ENCODE measurements around the gene PLCH1.
A peak's percentile ranks its signal among the peaks of the same experiment; 100 is the strongest.

Gene PLCH1

GRCh38 chr3:155365178-155365783 is 379.6 kb downstream of the PLCH1 start:
- DNase-seq: no peak

DNA sequence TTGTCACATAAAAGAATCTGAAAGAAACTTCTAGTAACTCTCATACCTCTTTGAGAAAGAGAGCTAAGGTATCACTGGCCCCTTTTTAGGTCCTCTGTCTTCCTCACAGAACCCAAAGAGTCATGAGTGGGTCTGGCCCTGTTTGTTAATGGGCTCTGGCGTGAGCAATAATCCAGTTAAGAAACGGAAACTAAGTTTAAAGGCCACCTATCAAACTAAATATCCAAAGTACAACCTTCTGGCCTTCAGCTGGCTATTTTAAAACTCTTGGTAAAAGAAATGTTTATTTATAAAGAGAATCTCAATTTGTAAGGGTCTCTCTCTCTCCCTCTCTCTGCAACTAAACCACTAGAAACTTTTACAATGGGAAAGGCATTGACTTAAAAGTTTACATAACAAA is 380.4 kb downstream of the PLCH1 start:
- no peak for DNase-seq

DNA sequence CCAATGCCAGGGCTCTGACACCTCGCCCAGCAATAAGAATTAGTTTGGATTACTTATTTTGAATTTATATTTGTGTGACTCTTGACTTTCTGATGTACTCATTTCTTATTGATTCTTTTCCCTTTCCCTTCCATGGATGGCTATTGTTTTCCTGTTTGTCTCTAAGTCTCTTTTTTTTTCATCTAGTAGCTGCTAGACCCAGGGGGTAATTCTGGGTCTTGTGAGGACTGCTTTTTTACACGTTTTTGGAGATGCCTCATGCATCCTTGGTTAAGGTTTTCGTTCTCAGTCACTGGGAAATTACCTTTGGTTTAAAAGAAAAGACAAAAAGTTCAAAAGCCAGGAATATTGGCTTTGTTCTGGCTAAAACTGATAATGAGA is 381.2 kb downstream of the PLCH1 start:
- DNase-seq: no peak

DNA sequence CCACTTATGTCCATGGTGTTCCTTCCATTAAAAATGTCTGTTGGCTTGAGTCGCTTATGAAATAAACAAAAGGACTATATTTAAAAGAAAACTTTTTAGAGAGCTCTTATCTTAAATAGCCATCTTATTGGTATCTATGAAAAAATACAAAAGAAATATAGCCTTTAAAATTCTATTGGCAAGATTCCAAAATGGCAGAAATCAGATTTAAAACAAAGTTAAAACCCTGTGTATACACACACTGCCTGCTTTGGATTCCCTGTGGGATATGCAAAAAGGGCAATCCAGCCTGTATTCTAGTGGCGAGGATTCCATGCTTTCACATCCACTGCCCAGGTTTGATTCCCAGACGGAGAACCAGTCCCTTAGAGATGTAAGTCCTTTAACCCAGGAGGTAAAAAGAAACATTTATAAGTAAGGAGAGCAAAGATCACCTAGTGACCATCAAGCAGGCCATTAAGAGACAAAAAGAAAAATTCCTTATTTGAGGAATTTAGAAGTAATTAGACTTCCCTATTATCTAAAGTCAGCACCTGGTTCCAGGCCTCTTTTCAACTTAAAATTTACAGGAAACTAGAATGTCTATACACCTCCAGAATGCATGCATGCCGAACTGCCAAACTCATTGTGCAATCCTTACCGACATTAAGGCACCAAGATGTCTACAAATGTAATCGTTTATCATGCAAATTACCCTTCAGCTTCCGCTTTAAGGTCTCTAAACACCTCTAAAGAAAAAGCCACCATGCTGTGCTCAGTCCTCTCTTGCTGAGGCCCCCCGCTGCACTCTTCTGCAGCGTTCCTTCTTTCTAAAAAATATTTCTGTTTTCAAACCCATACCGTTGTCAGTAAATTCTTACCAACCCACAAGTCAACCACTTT is 381.8 kb downstream of the PLCH1 start:
- no peak for DNase-seq

GRCh38 chr3:155360281-155360680 is 384.6 kb downstream of the PLCH1 start:
- no peak for DNase-seq

- no peak for DNase-seq
These were observed 388.1 kb downstream of the PLCH1 start for GRCh38 chr3:155356594-155357370.

DNA sequence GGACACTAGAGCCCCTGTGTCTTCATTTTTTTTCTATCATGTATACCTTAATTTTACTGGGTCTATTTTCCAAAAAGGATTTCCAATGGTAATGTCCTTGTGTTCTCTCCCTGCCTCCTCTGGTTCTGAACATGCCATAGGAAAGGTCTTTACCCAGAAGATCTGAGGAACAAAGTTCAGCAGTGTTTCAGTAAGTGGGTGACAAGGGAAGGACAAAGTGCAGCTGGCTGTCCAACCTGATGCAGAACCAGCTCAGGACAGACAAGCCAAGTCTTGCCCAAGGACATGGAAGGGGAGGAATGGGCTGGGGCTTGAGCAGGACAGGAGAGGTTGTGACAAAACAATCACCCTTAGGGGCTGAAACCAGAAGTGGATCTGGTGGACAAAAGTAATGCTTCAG is 390.2 kb downstream of the PLCH1 start:
- DNase-seq: no peak

DNA sequence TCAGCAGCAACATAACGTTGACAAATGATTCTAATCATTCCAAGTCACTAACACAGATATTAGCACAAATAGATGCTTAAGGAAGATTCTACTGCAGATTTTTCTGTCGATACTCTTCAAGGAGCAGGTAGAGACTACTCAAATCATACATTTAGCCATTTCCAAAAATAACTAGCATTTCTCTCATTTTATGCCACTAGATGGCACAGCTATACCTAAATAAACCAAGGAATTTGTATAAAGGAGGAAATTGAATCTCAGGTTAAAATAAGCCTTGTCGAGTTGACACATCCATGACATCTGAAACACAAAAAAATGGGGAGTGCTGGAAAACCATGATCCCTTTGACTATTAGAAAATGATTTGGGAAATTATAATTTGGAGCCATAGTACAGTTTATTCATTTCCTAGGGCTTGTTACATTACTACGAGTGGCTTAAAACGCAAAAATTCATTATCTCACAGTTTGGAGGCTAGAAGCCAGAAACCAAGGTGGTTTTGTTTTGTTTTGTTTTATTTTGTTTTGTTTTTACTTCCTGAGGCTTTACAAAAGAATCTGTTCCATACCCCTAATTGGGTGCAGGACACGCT is 391.9 kb downstream of the PLCH1 start:
- peak in 1 of 2 donors; percentile 12 for DNase-seq

- DNase-seq: no peak
These were observed 394.3 kb downstream of the PLCH1 start for GRCh38 chr3:155350571-155350970.

- DNase-seq: no peak
These were observed 397.0 kb downstream of the PLCH1 start for GRCh38 chr3:155347901-155348300.

DNA sequence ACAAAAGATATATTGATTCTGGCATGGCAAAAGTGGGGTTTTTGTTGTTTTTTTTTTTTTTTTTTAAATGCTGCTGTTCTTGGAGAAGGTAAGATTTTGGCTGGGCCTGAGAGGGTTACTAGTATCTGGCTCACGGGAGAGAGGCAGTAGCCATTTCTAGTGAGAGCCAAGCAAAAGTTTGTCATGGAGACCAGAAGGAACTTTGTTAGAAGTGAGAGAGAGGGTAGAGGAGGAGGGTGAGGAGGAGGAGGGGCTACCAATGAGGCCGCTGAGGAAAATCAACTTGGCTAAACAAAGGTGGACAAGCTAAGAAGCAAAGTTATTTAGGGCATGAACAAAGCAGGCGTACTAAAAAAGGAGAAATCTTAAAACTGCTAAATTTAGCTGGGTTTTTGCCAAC is 402.5 kb downstream of the PLCH1 start:
- DNase-seq: no peak

GRCh38 chr3:155339052-155339451 is 405.8 kb downstream of the PLCH1 start:
- DNase-seq: no peak

DNA sequence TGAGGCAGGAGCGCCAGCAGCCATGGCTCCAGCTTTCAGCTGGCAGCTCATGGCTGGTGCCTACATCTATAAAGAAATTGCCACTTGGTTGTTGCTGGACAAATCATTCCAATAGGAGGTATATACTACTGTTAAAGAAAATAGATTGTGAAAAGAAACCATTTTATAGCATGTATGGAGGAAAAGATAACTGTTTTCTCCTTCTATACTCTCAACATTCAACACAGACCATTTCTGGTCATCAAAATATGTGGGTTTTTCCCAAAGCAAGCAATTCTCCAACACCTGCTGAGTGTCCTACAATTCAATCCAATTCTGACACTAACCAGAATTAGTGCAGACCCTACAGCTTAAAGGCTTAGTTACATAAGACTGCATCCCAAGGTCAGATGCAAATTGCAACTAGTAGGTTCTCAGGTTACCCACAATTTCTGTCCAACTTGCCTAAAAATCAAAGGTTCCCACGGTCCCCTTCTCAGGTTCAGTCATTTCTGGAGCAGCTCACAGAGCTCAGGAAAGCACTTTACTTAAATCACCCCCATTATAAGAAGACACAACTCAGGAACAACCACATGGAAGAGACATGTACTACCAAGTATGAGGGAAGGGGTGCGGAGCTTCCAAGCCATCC is 409.0 kb downstream of the PLCH1 start:
- no peak for DNase-seq

DNA sequence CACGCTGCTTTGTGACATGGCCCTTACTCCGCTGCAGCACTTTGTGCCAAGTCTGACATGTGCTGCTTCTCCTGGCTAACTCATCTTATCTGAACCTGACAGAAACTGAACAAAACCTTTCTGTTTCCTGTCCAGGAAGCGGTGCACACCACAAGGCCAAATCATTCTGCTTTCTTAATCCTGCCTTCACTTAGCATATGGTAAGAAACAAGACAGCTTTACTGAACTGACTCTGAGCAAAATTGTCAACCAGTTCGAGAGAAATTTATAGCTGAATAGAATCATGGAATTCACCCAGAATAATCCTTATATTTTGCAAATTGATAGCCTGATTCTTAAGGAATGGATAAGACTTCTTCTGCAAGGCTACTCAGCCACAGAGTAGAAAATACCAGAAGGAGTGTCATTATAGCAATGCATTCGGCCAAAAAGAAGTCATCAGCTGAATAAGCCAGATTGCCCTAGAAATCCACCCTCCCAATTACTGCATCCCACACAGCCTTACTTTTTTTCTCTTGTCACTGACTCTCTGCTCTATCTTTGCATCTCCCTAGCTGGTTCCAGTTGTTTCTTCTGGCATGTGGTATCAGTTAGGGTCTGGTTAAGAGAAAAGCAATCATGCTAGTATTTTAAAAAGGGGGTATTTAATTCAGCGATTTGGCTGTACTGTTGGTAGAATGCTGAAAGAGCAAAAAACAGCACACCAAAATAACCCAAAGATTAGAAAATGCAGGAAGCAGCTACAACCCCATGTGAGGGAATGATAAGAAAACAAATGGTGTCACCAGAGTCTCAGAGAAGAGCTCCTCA is 409.8 kb downstream of the PLCH1 start:
- no peak for DNase-seq

GRCh38 chr3:155334215-155334913 is 410.5 kb downstream of the PLCH1 start:
- DNase-seq: no peak

- no peak for DNase-seq
These were observed 412.2 kb downstream of the PLCH1 start for GRCh38 chr3:155332716-155333115.

- no peak for DNase-seq
These were observed 413.8 kb downstream of the PLCH1 start for GRCh38 chr3:155331078-155331477.

- DNase-seq: no peak
These were observed 414.5 kb downstream of the PLCH1 start for GRCh38 chr3:155330370-155330769.

DNA sequence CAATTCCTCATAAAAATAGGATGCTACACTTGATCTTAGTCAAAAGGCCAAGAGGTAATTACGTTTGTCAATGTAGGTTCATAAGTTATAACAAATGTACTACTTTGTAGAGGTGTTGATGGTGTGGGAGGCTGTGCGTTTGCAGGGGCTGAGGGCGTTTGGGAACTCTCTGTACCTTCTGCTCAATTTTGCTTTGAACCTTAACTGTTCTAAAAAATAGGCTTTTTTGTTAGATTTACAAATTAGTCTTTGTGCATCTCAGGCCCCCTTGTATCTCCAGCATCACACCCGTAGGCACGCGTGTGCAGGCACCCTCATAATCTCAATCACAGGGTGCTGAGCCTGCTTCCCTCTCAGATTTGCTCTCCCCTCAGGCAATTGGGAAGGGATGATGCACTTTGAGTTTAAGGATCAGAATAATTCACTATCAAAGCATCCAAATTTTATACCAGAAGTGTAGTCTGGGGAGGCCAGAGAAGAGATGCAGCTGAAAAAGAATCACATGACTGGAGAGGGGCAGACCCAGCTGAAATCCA is 415.3 kb downstream of the PLCH1 start:
- DNase-seq: no peak

GRCh38 chr3:155327871-155328270 is 417.0 kb downstream of the PLCH1 start:
- DNase-seq: no peak

GRCh38 chr3:155327430-155327829 is 417.4 kb downstream of the PLCH1 start:
- no peak for DNase-seq

Data from CD4-positive, alpha-beta T cell treated with Interferon alpha-2 for 1 hour (primary cell).